GM19455 (cell line): ENCODE results near the gene MAP4K4.

Experiments
- ATAC-seq: cut with Tn5 transposase; IDR thresholded peaks from one replicate; pipeline ENCODE4 v1.9.1; 2021; ENCODE audit not compliant: unreplicated experiment

The MAP4K4 gene

GRCh38 chr2:101697124-101698013, at the start of gene MAP4K4:
MAP4K4 (plus strand) TSS chr2:101697707; CDS start chr2:101698081, 374 bp downstream.
- ATAC-seq: peak; percentile 52

DNA sequence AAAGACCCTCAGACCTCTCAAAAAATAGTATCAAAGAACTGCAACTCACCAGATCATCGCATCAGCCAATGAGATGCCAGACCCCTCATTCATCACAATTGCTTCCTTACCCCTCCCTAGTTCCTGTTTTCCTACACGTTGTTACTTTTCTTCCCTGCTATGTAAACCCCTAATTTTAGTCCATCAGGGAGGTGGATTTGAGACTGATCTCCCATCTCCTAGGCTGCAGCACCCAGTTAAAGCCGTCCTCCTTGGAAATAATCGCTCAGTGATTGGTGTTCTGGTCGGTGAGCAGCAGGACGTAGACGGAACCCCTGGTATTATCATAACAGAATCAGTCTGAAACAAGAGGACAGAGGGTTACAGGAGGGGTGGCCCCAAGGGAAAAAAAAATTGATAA, 44.0 kb upstream of the MAP4K4 start:
- ATAC-seq: no peak

DNA sequence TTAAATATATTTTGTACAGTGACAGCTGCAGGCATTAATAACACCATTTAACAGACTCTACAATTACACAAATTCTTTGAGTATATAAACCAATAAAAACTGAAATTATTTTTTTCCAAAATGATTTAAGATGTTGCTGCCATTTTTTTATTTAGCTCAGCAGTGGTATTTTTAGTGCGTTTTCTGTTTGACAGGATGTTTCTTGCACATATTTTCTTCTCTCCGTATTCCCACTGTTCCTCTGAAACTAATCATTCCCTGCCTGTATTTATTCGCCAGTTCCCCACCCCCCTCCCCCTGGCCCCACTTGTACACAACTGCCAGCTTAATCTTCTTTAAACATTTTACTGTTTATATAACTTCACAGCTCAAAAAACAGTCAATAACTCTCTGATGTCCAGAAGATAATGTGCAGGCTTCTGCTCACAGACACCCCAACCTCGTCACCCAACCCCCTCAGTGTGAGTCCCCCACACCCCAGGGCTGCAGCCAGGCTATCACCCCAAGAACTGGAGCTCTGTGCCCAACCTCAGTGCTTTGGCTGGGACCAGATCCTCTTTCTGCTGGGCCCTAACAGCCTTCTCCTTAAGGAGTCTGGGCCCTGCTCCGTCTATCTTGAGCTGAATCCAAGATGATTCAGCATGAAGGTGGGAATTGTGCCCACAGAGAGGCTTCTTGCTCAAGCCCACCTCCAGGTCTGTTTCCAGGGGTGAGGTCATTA, 41.6 kb upstream of the MAP4K4 start:
- no peak for ATAC-seq

DNA sequence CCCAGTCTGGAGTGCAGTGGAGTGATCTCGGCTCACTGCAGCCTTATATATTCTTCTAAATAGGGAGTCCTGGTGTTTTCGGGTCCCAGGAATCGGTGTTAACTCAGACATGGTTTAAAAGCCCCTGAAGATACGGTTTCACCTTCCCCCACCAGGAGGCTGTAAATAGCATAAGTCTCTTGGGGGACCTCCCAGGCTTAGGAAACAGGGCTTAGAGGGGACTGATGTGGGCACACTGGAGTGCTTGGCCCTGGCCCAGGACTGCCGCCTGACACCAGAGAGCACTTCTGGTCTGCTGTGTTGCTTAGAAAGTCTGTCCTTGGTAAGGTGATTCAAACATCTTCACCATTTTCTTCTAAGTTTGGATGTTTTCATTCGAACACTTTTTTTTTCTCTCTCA, 39.7 kb upstream of the MAP4K4 start:
- ATAC-seq: no peak

DNA sequence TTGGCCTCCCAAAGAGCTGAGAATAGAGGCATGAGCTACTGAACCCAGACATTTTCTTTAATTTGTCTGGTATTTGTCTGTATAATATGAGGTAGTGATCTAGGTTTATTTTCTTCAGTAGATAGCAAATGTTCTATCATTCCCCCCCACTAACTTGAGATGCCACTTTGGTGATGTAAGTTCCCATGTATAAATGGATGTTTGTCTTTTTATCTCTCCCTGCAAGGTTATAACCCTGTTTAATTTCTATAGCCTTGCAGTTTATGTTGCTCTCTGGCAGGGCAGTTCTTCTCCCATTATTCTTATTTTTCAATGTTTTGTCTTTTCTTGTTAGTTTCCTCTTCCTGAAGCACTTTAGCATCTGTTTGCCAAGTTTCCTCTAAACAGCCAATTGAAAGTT, 39.1 kb upstream of the MAP4K4 start:
- ATAC-seq: no peak

DNA sequence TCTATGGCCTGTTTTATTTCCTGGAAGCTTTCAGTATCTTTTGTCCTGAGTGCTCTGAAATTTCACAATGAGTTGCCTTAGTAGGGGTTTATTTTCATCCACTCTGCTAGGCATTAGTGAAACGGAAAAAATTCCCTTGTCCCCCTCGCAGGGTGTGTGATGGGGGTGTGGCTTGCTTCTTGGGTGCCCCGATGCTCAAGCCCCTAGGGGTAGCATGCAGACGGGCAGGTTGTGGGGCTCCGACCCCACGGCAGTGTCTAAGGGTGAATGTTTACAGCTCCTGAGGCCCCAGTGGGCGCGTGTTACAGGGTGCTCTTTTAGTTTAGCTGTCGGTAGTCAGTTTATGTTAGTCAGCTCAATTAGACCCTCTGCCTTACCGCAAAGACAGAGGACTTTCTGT, 32.2 kb upstream of the MAP4K4 start:
- no peak for ATAC-seq

GRCh38 chr2:101667823-101668222, 29.7 kb upstream of the MAP4K4 start:
- ATAC-seq: no peak

GRCh38 chr2:101672047-101672446, 25.5 kb upstream of the MAP4K4 start:
- no peak for ATAC-seq

DNA sequence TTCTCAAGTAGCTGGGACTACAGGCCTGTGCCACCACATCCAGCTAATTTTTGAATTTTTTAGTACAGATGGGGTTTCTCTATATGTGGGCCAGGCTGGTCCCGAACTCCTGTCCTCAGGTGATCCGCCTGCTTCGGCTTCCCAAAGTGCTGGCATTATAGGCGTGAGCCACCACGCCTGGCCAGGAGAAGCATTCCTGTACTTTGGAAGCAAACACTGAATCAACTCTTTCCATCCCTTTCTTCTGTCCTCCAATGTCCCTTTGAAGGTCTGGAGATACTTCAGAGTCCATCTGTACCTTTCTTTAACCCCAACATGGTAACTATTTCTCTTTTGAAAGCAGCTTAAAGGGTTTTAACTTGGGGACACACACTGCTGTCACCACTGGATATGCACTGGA, 23.6 kb upstream of the MAP4K4 start:
- ATAC-seq: no peak

DNA sequence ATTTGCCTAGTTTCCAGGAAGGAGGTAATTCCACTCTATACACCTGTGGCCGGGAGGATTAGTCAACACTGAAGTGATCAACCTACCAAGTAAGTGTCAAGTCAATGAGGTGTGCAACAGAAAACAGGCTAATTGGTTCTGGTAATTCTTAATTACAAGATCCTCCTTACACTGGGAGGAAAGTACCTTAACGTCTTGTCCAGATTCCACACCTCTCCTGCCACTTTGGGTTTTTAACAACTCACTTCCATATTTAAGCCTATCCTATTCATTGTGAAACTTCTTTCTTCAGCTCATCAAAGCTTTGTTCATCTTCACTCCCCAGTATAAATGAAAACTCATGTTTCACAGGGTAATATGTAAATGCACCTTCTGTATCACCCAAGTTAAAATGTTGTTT, 22.0 kb upstream of the MAP4K4 start:
- ATAC-seq: no peak

- ATAC-seq: no peak
Observed at GRCh38 chr2:101676674-101677073, 20.8 kb upstream of the MAP4K4 start.

DNA sequence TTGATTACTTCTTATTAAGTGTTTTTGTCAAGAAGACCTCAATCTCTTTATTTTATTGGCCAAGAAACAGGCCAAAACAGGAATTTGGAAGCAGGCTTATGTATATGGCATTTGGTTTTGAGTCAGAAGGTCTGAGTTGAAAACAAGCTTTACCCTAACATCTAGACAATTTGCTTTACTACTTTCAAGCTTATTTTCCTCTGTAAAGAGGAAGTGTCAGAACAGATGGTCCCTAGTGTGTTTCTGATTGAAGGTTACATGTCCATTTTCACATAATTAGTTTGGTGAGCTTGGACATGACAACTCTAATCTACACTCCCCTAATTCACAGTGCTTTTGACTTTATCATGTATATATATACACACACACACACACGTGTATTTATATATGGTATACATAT, 19.8 kb upstream of the MAP4K4 start:
- ATAC-seq: no peak

DNA sequence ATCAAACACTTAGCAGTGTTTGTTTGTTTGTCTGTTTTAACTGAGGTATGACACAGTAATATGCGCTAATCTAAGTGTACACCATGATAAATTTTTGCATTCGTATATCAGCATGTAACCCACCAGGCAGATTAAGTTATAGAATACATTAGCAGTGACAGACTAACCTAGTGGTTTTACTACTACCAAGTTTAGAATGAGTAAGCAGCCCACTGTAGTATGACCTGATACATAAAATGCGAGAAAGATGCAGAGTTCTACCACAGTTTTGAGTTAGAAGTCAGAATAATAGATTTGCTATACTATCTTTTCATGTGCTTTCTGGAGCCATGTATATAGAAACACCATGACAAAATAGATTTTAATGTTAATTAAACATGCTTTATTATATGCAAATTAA, 19.1 kb upstream of the MAP4K4 start:
- no peak for ATAC-seq

DNA sequence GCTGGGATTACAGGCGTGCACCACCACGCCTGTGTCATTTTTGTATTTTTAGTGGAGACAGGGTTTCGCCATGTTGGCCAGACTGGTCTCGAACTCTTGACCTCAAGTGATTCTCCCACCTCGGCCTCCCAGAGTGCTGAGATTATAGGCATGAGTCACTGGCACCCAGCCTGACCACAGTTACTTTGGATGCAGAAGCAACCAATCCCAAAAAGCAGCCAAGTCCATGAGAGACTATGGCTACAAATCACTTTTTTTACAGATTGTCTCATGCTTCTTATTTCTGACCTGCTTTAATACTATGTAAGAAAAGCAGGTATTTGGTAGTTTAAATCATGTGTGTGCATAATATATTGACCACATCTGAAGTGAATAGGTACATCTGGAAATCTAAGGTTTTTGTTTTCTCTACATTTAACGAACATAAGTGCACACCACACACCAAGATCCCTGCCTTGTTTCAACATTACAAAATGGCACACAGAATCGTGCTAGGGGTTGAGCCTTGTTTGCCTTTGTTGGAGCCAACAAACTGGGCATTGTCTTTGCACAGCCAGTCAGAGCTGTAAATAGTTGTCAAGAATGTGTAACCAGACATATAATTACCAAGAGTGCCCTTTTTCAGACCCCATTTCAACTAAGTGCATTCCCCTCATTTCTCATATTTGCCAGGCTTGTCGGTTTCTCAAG, 18.3 kb upstream of the MAP4K4 start:
- ATAC-seq: no peak

DNA sequence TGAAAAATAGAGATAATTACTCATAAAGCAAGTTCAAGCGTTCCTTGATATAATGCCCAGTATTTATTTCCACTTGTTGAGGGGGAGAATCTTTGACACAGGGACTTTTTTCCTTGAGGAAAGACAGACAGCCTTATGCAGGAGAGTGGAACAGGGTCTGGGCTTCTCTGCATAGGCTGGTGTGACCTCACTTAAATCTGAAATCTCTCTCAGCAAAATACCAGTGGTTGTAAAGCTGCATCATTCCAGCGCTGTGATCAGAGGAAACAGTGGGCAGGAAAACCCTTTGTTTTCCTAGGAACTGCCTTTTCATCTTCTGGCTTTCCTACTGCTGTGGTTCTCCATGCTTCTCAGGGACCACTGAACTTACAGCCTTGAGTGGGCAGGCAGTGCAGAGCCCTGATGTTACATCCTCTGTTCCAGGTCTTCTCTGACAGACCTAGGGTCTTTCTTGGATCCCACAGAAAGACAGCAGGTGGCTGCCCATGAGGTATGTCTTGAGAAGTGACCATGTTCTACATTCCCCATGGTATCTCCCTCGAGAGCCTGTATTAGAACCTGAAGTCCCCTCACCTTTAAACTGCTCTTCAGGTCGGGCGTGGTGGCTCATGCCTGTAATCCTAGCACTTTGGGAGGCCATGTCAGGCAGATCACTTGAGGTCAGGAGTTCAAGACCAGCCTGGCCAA, 17.6 kb upstream of the MAP4K4 start:
- ATAC-seq: no peak

DNA sequence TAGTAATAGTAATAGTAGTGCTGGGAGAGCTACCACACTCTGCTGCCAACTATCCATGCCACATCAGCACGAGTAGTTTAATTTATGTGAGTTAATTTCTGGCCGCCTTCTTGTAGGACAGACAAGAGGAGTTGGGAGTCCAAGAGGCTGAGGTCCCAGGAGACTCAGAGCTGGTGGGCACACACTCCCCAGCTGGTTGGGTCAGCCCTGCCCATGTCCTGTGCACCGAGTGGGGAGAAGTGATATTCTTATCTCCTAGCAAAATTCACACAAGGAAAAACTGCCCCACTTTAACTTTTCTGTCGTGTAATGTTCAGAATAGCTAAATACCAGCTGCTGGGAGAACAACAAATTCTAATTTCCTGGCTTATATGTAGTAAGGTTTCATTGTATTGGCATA, 15.2 kb upstream of the MAP4K4 start:
- no peak for ATAC-seq

DNA sequence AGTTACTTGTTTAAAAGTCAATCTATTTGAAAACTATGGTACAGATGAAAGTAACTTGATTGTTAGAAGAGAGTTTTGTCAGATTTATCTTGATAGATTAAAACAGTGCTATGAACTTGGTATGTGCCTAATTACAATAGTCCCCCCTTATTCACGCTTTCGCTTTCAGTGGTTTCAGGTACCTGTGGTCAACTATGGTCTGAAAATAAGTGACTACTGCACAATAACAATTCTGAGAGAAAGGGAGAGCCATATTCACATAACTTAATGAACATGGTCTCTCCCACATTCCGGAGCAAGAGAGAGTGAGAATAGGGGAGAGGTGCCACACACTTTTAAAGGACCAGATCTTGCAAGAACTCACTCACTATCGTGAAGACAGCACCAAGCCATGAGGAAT, 13.2 kb upstream of the MAP4K4 start:
- no peak for ATAC-seq

GRCh38 chr2:101688261-101688660, 9.2 kb upstream of the MAP4K4 start:
- ATAC-seq: no peak

DNA sequence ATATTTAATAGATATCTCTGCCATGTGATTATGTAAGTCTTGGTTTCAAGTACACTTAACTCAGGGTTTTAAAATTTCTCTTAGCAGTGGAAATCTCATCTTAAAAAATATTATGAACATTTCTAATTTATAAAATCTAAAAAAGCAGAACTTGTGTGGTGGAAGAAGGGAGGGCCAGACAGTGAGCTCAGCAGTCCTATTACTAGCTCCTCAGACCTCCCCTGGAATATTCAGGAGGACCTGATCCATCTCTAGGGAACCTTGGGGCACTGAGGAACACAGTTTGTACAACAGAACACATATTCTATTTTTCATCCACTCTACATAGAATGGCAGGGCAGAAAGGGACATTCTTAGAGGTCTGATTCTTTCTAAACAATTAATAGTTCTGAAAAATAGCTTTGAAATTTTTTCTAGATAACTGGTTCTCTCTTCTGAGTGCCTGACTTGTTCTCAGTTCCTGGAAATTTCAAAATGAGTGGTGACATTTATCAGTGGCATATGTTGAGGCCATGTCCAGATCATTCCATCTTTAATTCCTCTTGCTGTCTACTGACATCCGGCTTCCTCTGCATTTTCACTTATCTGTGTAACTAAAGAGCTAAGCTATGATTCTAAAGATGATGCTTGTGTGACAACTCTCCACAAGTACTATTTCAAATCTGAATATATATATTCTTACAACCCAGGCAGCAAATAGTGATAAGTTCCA, 8.2 kb upstream of the MAP4K4 start:
- ATAC-seq: no peak

DNA sequence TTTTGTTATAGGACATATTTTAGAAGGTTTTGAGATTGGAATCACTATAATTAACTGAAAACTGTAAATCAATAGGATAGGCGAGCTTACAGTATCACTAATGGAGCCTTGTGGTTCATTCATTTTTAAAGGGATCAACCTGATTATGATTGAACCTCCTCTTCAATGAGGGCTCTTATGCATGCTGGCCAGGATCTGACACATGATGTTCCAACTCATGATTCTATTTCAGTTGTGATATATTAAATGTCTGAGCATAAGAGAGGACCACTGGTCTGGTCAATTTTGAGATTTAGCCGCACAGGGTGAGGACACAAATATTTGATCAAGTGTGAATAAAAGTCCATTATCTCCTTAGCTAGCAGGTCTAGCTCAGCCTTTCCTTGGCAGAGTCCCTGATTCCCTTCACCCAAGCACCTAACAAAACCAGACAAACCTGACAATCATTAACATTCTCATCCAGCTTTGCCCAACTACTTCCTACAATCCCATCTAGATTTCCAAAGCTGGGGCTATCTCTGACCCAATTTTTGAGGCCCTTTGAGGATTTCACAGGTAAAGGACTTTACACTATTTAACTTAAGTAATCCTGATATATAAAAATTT, 6.9 kb upstream of the MAP4K4 start:
- ATAC-seq: no peak
